Limb (tissue), 2 donors: ENCODE data around the gene NIT2.
"Not testable (repeated sequence)": the region's sequence is repeated elsewhere in the genome, so short reads cannot be mapped to it uniquely, and the experiment has no call there.

ENCODE experiments used
- DNase-seq, 2 donors: peaks; one replicate each; pipeline ENCODE4 v3.0.0-alpha.2; 2016; ENCODE audit errors: extremely low spot score in 2 of 2

Gene NIT2

GRCh38 chr3:100338911-100339310 is 4.4 kb downstream of the NIT2 start:
- no peak for DNase-seq

GRCh38 chr3:100339786-100340185 is 5.2 kb downstream of the NIT2 start:
- DNase-seq, result no peak

- DNase-seq, result no peak
Measured at GRCh38 chr3:100340527-100340926, 6.0 kb downstream of the NIT2 start.

- DNase-seq, result no peak
Measured at GRCh38 chr3:100348727-100349126, 14.2 kb downstream of the NIT2 start.

- DNase-seq, result not testable (repeated sequence)
Measured at GRCh38 chr3:100351770-100352169, 17.2 kb downstream of the NIT2 start.

- DNase-seq, result no peak
Measured at GRCh38 chr3:100352296-100353231, 18.0 kb downstream of the NIT2 start.

GRCh38 chr3:100354850-100355249 is 20.3 kb downstream of the NIT2 start:
- no peak for DNase-seq

- no peak for DNase-seq
Measured at GRCh38 chr3:100358413-100358812, 23.9 kb downstream of the NIT2 start.

- no peak for DNase-seq
Measured at GRCh38 chr3:100359035-100359434, 24.5 kb downstream of the NIT2 start.

GRCh38 chr3:100360757-100361496 is 26.4 kb downstream of the NIT2 start:
- no peak for DNase-seq

GRCh38 chr3:100361897-100362296 is 27.3 kb downstream of the NIT2 start:
- no peak for DNase-seq

GRCh38 chr3:100364421-100364820 is 29.9 kb downstream of the NIT2 start:
- no peak for DNase-seq

- DNase-seq, result no peak
Measured at GRCh38 chr3:100366424-100366823, 31.9 kb downstream of the NIT2 start.

GRCh38 chr3:100368441-100368840 is 33.9 kb downstream of the NIT2 start:
- DNase-seq, result no peak

- DNase-seq, result no peak
Measured at GRCh38 chr3:100370756-100371155, 36.2 kb downstream of the NIT2 start.

- no peak for DNase-seq
Measured at GRCh38 chr3:100374521-100374920, 40.0 kb downstream of the NIT2 start.

- DNase-seq, result no peak
Measured at GRCh38 chr3:100376301-100376700, 41.7 kb downstream of the NIT2 start.

GRCh38 chr3:100384733-100385525 is 50.4 kb downstream of the NIT2 start:
- no peak for DNase-seq

- DNase-seq, result no peak
Measured at GRCh38 chr3:100386437-100387074, 52.0 kb downstream of the NIT2 start.

GRCh38 chr3:100389025-100389424 is 54.5 kb downstream of the NIT2 start:
- no peak for DNase-seq
